Measurements from ENCODE around the gene UPK3BL2. TPM values are rescaled to one million over a fixed set of nuclear protein-coding genes. Genes with fewer than 3 reads are reported as not detected.
"Not testable (repeated sequence)": the region's sequence is repeated elsewhere in the genome, so short reads cannot be mapped to it uniquely, and the experiment has no call there.

Gene UPK3BL2
- polyA plus RNA-seq, 2 donors, result 13.1 to 92.4 TPM

DNA sequence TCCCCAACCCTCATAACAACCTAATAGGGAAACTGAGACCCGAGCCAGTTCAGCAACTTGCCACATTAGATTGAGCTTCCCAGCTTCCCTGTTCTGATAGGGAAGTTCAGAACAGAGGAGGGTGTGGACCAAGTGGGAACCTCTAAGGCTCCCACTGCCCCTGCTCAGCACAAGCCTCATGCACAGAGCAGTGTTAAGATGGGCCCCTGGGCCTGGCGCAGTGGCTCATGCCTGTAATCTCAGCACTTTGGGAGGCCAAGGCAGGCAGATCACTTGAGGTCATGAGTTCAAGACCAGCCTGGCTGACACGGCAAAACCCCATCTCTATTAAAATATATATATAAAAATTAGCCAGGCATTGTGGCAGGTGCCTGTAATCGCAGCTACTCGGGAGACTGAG, 46.2 kb downstream of the UPK3BL2 start:
- not testable (repeated sequence) for H3K4me1 ChIP-seq (ENCODE audit: control insufficient read depth in 2 of 2, insufficient read depth in 2 of 2, low read length in 1 of 2)

DNA sequence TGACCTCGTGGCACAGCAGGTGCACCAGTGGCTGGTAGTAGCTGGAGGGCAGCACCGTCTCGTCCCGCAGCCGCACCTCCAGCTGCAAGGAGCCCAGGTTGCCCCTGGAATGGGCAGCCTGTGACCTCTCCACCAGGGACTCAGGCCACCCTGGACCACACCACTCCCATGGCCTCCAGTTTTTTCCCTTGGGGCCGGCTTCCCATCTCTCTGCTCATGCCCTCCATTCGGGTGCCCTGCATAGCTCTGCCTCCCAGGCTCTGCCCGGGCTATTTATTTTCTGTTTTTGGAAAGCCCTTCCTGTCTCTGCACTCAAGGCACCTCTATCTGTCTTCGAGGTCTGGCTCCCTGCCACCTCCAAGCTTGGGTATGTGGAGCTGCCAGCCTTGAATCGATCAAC, 46.6 kb downstream of the UPK3BL2 start:
- not testable (repeated sequence) for H3K4me1 ChIP-seq (ENCODE audit: control insufficient read depth in 2 of 2, insufficient read depth in 2 of 2, low read length in 1 of 2); H3K4me3 ChIP-seq (ENCODE audit: low read depth in 1 of 2, low read length in 2 of 2); H3K27ac ChIP-seq (ENCODE audit: low read depth in 2 of 2, low read length in 1 of 2); H3K36me3 ChIP-seq (ENCODE audit: control insufficient read depth in 2 of 2, insufficient read depth in 2 of 2, low read length in 1 of 2); H3K27me3 ChIP-seq (ENCODE audit: control insufficient read depth in 1 of 2, insufficient read depth in 2 of 2, low read length in 2 of 2); H3K9me3 ChIP-seq (ENCODE audit: control insufficient read depth in 2 of 2, insufficient read depth in 1 of 2, low read depth in 1 of 2, low read length in 1 of 2)
- WGBS, 2 donors, result 70 to 80% methylated on average over 3 of the region's 10 CpGs

More for the DNA sequence above, 46.2 kb downstream of the UPK3BL2 start:
- not testable (repeated sequence) for H3K27me3 ChIP-seq (ENCODE audit: control insufficient read depth in 1 of 2, insufficient read depth in 2 of 2, low read length in 2 of 2); H3K4me3 ChIP-seq (ENCODE audit: low read depth in 1 of 2, low read length in 2 of 2); H3K36me3 ChIP-seq (ENCODE audit: control insufficient read depth in 2 of 2, insufficient read depth in 2 of 2, low read length in 1 of 2); H3K9me3 ChIP-seq (ENCODE audit: control insufficient read depth in 2 of 2, insufficient read depth in 1 of 2, low read depth in 1 of 2, low read length in 1 of 2); H3K27ac ChIP-seq (ENCODE audit: low read depth in 2 of 2, low read length in 1 of 2)
- WGBS, 2 donors, result 78 to 83% methylated on average over 1 of the region's 5 CpGs

DNA sequence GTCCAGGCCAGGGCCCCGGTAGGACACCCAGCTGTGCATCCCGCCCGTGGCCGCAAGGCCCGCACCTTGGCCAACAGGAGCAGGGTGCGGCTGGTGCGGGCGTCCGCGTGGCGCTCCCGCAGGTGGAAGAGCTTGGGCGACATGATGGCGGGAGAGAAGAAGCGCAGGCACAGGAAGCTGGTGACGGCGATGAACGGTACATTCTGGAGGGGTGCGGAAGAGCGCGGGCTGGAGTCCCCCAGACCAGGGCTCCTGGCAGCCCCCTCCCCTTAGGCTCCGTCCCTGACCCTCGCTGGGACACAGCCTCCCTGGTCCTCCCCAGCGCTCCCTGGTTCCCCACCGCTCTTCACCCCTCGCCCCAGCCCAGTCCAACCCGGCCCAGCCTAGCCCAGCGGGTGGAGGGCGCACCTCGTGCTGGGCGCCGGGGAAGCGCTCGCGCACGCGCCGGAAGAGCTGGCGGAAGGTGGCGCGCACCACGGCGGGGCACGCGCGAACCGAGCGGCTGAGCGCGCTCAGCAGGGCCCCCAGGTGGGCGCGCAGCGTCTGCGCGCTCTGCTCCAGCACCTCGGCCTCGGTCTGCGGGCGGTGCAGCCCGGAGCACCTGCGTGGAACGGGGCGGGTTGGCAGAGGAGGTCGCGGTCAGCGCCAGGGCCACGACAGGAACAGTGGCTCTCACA, 48.9 kb downstream of the UPK3BL2 start:
- not testable (repeated sequence) for H3K36me3 ChIP-seq (ENCODE audit: control insufficient read depth in 2 of 2, insufficient read depth in 2 of 2, low read length in 1 of 2); H3K27me3 ChIP-seq (ENCODE audit: control insufficient read depth in 1 of 2, insufficient read depth in 2 of 2, low read length in 2 of 2); H3K4me3 ChIP-seq (ENCODE audit: low read depth in 1 of 2, low read length in 2 of 2); H3K4me1 ChIP-seq (ENCODE audit: control insufficient read depth in 2 of 2, insufficient read depth in 2 of 2, low read length in 1 of 2); H3K27ac ChIP-seq (ENCODE audit: low read depth in 2 of 2, low read length in 1 of 2); H3K9me3 ChIP-seq (ENCODE audit: control insufficient read depth in 2 of 2, insufficient read depth in 1 of 2, low read depth in 1 of 2, low read length in 1 of 2)
- no CpG with 5 or more reads among the region's 67 CpGs for WGBS, 2 donors

DNA sequence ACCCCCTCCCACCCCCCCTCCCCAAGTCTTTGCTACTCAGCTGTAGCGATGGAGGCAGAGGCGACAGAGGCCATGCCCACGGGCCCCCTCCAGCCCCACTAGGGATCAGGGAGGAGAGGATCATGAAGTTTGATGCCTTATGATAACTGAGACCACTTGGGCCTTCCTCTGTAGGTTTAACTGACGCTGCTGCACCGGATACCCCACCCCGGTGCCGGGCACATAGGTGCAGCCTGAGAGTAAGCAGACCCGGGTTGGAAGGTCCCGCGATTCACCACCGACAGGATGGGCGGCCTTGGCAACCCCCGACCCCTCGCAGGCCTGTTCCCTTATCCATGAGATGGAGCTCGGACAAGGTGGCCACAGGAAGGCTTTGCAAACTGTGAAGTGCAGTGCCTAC, 49.5 kb downstream of the UPK3BL2 start:
- not testable (repeated sequence) for H3K4me3 ChIP-seq (ENCODE audit: low read depth in 1 of 2, low read length in 2 of 2)
- WGBS, 2 donors, result 39 to 48% methylated on average over 4 to 8 of the region's 15 CpGs

DNA sequence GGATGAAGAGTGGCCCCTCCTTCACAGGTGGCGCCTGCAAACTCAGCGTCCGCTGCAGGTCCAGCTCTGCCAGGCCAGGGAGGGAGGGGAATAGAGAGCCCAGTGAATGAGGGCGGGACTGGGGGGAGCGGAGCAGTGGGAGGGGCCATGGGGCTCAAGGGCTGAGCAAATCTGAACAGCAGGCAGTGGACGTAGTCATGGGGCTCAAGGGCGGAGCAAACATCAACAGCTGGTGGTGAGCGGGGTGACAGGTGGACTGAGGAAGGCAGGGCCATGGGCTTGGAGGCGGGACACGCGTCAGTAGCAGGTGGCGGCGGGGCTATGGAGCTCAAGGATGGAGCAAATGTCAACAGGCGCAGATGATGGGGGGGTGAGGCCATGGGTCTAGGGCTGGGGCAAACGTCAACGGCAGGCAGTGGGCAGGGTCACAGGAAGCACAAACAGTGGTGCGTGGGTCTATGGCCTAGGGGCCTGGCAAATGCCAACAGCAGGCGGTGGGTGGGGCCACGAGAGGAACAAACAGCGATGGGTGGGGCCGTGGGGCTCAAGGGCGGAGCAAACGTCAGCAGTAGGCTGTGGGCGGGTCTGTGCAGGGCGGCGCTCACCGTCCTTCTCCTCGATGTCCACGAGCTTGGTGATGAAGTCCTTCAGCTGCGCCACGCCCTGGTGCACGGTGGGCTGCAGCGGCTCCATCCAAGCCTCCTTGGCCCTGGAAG, 50.1 kb downstream of the UPK3BL2 start:
- H3K4me3 ChIP-seq (ENCODE audit: low read depth in 1 of 2, low read length in 2 of 2); H3K27me3 ChIP-seq (ENCODE audit: control insufficient read depth in 1 of 2, insufficient read depth in 2 of 2, low read length in 2 of 2); H3K4me1 ChIP-seq (ENCODE audit: control insufficient read depth in 2 of 2, insufficient read depth in 2 of 2, low read length in 1 of 2); H3K27ac ChIP-seq (ENCODE audit: low read depth in 2 of 2, low read length in 1 of 2); H3K36me3 ChIP-seq (ENCODE audit: control insufficient read depth in 2 of 2, insufficient read depth in 2 of 2, low read length in 1 of 2); H3K9me3 ChIP-seq (ENCODE audit: control insufficient read depth in 2 of 2, insufficient read depth in 1 of 2, low read depth in 1 of 2, low read length in 1 of 2): not testable (repeated sequence)
- WGBS, 2 donors, result no CpG with 5 or more reads among the region's 33 CpGs

More for the DNA sequence above, 49.5 kb downstream of the UPK3BL2 start:
- H3K4me1 ChIP-seq (ENCODE audit: control insufficient read depth in 2 of 2, insufficient read depth in 2 of 2, low read length in 1 of 2); H3K27me3 ChIP-seq (ENCODE audit: control insufficient read depth in 1 of 2, insufficient read depth in 2 of 2, low read length in 2 of 2); H3K36me3 ChIP-seq (ENCODE audit: control insufficient read depth in 2 of 2, insufficient read depth in 2 of 2, low read length in 1 of 2); H3K27ac ChIP-seq (ENCODE audit: low read depth in 2 of 2, low read length in 1 of 2); H3K9me3 ChIP-seq (ENCODE audit: control insufficient read depth in 2 of 2, insufficient read depth in 1 of 2, low read depth in 1 of 2, low read length in 1 of 2): not testable (repeated sequence)

DNA sequence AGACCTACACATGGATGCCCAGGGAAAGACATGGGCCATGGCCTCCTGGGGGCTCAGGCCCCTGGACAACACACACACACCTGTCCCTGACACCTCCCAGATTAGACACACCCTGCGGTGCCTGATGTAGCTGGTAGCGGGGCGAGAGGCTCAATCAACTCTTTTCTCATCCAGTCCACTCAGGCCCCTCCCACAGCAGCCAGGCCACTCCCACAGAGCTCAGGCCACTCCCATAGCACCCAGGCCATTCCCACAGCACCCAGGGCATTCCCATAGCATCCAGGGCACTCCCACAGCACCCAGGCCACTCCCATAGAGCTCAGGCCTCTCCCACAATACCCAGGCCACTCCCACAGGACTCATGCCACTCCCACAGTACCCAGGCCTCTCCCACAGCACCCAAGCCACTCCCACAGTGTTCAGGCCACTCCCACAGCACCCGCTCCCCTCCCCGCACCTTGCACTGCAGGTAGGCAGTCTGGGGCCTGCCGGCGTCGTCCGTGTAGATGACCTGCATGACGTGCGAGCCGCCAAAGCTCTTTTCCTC, 52.9 kb downstream of the UPK3BL2 start:
- H3K4me1 ChIP-seq (ENCODE audit: control insufficient read depth in 2 of 2, insufficient read depth in 2 of 2, low read length in 1 of 2); H3K9me3 ChIP-seq (ENCODE audit: control insufficient read depth in 2 of 2, insufficient read depth in 1 of 2, low read depth in 1 of 2, low read length in 1 of 2); H3K27ac ChIP-seq (ENCODE audit: low read depth in 2 of 2, low read length in 1 of 2); H3K36me3 ChIP-seq (ENCODE audit: control insufficient read depth in 2 of 2, insufficient read depth in 2 of 2, low read length in 1 of 2); H3K4me3 ChIP-seq (ENCODE audit: low read depth in 1 of 2, low read length in 2 of 2); H3K27me3 ChIP-seq (ENCODE audit: control insufficient read depth in 1 of 2, insufficient read depth in 2 of 2, low read length in 2 of 2): not testable (repeated sequence)
- 62 to 76% methylated on average over 2 to 3 of the region's 12 CpGs for WGBS, 2 donors

Other genes starting within 250 kb of the UPK3BL2 start
- gene SPDYE6, start 187.3 kb downstream of the UPK3BL2 start, polyA plus RNA-seq, result under 1 TPM in 1 of 2 donors, not detected in 1; 0.22 TPM
- 10 to 100 TPM; 15.9 to 21.1 TPM for gene PRKRIP1, start 147.3 kb downstream of the UPK3BL2 start, polyA plus RNA-seq
- 1 to 10 TPM in 1 of 2 donors, under 1 TPM in 1; 0.71 to 1.4 TPM for gene ORAI2, start 110.1 kb downstream of the UPK3BL2 start, polyA plus RNA-seq
- gene ALKBH4, start 78.8 kb downstream of the UPK3BL2 start, polyA plus RNA-seq, result 1 to 10 TPM; 7.6 TPM
- gene LRWD1, start 78.7 kb downstream of the UPK3BL2 start, polyA plus RNA-seq, result 1 to 10 TPM; 6.3 to 9.5 TPM
- gene POLR2J, start 64.8 kb downstream of the UPK3BL2 start, polyA plus RNA-seq, result 10 to 100 TPM; 68.9 to 89.4 TPM
- 1 to 10 TPM; 4.6 to 4.9 TPM for gene RASA4B, start 25.9 kb downstream of the UPK3BL2 start, polyA plus RNA-seq
- under 1 TPM in 1 of 2 donors, not detected in 1; 0.05 TPM for gene SPDYE2, start 7.5 kb upstream of the UPK3BL2 start, polyA plus RNA-seq
- 10 to 100 TPM; 39.1 to 71.0 TPM for gene POLR2J3, start 28.9 kb upstream of the UPK3BL2 start, polyA plus RNA-seq
- 10 to 100 TPM; 13.0 to 14.3 TPM for gene RASA4, start 73.1 kb upstream of the UPK3BL2 start, polyA plus RNA-seq
- gene UPK3BL1, start 99.1 kb upstream of the UPK3BL2 start, polyA plus RNA-seq, result 100 to 1,000 TPM in 1 of 2 donors, 10 to 100 TPM in 1; 91.5 to 366 TPM
- gene SPDYE2B, start 106.6 kb upstream of the UPK3BL2 start, polyA plus RNA-seq, result not detected
- 1 to 10 TPM; 2.1 to 4.5 TPM for gene POLR2J2, start 128.0 kb upstream of the UPK3BL2 start, polyA plus RNA-seq
- 1 to 10 TPM; 3.5 to 4.9 TPM for gene FAM185A, start 205.3 kb upstream of the UPK3BL2 start, polyA plus RNA-seq